Fibroblast of skin of back (primary cell): ENCODE measurements around the gene TAGLN3.
"Not testable (repeated sequence)": the region's sequence is repeated elsewhere in the genome, so short reads cannot be mapped to it uniquely, and the experiment has no call there.

Experiments
- DNase-seq: peaks from one replicate; pipeline ENCODE4 v3.0.0-alpha.2; 2013

Gene TAGLN3

DNA sequence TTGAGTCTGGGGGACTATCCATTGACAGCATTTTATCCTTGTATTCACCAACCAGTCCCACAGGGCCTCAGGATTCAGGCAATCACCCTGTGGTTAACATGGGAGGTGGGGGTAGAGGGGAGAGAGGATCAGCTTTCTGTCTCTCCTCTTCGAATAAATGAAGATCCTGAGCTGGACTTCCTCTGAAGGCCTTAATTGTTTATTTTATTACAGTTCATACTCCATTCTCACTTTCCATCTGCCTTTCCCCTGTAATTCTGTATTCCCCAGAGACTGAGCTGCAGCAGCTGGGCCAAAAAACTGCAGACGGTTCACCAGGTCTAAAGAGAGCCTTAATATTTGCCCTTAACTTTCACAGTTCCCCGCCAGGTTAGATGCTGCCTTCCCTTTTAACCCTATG, 11.9 kb downstream of the TAGLN3 start:
- DNase-seq: no peak

DNA sequence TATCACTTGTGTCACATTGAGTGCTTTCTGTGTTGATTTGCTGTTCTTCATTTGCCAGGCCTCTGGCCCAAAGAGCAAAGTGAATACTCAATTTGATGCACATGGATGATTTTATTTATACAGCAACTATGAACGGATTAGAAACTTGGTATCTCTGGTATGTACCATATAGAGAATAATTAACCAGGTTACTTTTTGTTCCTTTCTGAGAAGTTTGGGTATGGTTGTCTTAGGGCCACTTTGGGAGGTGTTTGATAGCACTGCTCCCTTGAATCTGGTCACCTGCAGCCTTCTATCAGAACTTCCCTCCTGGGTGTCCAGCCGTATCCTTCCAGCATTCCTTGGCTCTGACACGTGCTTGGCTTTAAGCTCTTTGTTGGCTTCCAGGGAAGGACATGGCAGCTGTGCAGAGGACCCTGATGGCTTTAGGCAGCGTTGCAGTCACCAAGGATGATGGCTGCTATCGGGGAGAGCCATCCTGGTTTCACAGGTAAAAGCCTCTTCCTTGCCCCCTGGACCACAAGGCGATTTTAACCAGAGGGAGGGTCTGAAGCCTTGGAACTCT, 12.7 kb downstream of the TAGLN3 start:
- DNase-seq: no peak

DNA sequence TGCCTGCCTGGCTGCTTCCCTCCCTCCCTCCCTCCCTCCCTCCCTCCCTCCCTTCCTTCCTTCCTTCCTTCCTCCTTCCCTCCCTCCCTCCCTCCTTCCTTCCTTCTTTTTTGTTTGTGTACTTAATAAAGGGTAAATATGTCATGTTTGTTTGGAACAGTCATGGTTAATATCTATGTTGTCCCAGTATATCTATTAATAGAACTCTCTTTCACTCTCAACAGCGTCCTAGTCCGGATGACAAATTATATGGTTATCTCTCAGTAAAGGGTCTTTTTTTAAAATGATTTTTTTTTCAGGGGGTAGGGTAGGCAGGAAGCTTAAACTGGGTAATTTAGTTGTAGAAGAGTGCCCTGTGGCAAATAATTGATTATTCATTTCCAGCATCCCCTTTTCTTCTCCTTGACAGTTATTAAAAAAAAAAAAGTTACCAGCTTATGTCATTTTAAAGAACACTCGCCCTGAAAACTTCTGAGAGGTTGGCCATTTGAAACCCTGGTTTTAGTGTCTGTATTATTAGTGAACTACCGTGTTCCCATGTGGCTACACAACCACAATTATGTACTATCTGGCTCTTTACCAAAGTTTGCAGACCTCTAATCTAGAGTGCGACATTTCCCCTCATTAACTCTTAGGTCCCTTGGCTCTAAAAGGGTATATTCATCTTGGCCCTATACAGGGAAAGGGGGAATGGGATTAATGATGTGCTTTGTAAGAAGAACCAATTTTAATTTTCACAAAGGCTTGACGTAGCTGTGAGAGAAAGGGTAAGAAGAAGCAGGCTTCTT, 13.7 kb downstream of the TAGLN3 start:
- no peak for DNase-seq

DNA sequence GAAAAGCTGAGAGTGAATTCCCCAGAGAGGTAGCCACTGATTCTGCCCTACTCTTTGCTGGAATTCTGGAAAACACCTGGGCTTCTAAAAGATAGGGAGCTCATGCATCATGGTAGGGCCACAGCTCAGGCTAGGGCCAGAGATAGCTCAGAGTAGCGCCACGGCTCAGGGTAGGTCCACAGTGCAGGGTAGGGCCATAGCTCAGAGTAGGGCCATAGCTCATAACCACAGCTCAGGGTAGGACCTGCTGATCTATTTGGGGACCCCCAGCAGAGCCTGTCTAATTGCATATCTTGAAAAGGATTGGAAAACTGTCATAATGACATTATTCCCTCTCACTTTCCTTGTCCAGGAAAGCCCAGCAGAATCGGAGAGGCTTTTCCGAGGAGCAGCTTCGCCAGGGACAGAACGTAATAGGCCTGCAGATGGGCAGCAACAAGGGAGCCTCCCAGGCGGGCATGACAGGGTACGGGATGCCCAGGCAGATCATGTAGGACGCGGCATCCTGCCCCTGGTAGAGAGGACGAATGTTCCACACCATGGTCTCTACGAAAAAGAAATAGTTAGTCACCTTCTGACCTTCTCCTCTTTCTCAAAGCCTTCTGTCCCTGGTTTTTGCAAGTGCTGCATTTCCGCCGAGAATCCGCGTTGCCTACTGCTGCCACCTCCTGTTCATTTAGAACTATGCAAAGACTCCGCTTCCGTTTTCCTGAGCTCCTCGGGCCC, 14.5 kb downstream of the TAGLN3 start:
- DNase-seq: peak; percentile 78

DNA sequence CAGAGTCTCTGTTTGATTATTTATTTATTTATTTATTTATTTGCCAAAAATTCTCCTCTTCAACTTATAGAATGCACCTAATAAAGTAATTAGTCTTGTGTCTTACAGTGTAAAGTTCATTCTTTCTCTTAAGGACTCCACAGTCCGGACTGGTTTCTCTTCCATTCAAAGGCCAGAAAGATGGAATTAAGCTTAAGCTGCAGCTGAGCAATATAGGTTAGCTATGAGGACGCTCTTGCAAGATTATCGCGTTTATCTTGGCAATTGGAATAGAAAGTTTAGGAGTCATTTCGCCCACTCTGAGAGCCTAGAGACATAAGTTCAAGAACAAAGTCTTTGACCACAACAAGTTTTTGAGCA, 15.0 kb downstream of the TAGLN3 start:
- DNase-seq: no peak

DNA sequence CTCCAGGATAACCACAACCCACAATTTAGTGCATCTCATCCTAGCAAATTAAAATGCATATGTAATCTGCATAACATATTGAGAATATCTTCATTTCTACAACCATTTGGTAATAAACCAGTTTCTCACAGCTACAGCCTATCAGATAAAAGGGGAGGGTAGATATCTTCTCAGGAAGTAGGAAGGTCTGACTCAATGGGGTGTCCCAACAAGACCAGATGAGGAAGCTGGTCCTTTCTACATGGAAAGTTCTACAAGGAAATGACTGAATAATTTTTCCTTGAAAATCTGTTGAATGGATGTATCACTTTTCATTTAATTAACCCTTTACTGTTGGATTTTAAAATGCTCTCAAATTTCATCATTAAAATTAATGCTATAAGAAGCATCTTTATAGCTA, 18.4 kb downstream of the TAGLN3 start:
- no peak for DNase-seq

DNA sequence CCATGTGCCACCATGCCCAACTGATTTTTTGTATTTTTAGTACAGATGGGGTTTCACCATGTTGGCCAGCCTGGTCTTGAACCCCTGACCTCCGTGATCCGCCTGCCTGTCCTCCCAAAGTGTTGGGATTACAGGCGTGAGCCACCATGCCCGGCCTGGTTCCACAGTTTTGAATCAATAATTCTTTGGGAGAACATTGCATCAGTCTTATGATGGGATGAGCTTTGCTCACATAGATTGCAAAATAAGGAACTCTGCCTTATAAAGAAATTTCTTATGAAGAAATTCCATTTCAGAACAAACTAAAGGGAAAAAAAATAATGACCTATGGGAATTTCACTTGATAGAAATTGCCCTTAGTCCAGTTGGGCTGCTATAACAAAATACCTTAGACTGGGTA, 20.0 kb downstream of the TAGLN3 start:
- no peak for DNase-seq

DNA sequence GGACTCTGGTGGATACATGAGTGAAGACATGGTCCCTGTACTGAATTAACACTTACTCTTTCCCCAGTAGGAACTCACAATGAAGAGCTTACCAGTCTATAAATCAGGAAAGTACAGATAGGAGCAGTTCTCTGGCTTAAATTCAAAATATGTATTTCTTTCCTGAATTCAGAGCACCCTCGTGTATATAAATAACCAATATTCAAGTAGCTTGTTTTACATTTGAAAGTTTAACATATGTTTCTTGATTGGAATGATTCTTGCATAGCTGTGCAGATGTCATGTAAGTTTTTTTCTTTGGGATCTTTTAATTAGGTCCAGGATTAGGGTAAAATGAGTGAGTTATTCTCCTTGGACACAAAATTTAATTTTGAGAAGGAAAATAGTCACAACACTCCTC, 21.0 kb downstream of the TAGLN3 start:
- no peak for DNase-seq

DNA sequence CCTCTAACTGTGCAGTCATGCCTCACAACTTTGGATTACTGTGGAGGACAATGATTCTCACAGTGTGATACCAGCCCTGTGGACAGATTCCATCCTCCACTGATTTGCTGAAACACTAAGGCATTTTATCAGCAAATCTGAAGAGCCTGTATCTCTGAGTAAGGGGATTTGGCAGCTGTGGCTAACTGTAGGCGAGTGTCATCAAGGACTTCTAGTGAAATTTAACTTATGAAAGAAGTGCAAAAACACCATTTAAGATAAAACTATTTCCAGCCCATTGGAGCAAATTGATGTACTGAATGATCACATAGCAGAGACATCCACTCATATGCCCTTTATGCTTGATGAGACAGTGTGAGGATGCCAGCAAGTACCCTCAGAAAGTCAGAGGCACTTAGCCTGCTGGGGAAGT, 22.0 kb downstream of the TAGLN3 start:
- DNase-seq: no peak

DNA sequence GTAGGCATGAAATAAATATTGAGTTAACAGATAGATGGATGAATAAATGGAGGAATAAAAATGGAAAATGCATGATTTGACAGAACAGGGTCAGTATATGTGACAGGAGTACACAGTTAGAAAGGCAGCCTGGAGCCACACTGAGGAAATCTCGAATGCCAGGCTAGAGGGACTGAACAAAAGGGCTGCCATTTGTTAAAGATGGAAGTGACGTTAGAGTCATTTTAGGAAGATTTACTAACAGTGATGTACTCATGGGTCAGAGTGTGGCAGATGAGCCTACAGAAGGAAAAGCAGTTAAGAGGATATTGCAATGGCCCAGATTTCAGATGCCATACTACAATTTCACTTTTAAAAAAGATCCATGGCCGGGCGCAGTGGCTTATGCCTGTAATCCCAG, 28.4 kb downstream of the TAGLN3 start:
- DNase-seq: no peak

DNA sequence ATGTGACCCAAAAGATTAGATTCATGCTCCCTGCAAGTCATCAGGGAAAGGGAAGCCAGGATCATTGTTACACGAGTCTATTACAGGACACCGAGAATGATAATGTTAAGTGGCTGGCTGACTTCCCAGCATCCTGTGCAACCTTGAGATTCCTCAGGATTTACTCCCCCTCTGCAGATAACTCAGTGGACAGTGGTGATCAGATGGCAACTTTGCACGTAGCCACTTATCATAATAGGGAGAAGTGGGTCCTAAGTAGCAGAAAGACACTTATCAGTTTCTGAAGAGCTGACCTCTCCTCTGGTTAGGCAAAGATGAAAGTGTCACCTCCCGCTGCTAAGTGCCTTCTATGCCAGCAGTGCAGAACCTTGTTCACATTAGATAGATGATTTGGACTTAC, 29.1 kb downstream of the TAGLN3 start:
- no peak for DNase-seq

DNA sequence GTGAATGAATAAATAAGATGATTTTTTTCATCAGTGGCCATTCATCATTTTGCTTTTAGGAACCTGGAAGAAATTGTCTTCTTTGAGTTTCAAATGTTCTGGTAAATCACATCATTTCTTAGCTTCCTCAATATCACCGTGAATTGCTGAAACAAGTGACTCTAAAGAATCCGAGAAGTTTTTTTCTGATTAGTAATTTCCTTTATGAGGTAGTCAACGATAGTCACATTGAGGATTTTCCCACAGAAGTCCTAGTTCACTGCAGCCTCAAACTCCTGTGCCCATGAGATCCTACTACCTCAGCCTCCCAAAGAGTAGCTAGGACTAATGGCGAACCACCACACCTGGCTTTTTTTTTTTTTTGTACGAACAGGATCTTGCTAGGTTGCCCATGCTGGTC, 32.2 kb downstream of the TAGLN3 start:
- peak; percentile 24 for DNase-seq

DNA sequence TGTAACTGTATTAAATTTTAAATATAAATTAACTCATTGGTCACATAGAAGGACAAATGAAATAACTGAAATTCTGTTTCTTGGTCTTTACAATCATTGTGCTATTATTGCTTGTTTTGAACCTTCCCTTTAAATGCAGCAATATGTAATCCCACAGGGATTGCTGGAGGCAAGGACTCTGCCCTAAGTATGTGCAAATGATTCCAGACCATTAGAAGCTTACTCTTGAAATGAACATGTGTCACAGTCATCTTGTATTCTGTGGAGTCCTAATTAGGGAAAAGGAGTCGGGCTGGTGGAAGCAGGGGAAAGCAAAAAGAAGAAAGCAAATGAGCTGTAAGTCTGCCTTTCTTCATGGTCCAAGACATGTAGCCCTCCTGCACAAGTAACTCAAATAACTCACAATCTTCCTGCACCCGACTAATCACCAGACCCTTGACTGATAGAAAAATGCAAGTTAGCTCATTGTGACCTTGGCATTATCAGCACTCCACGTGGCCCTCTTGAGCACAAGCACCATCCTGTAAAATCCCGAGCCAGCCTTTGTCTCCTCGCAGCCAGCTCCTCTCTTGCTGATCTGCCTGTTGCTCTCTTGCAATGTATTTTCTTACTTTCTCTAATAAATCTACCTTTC, 33.5 kb downstream of the TAGLN3 start:
- no peak for DNase-seq

DNA sequence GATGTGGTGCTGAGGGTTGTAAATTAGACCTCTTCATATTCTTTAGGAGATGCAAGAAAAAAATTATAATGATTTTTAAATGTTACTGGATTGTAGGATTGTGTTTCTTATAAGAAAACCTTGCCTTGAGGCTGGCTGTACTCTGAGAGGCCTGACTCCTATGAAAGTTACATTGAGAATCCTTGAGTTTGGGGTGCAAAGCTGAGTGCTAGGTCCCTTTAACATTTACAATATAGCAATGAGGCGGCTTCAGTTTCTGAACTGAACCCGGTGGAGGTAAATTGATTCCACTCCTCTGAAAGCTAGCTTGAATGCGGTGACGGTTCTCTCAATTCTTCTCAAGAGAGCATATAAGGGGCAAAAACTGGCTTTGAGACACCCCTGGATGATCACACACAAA, 35.7 kb downstream of the TAGLN3 start, which contains the start of gene TMPRSS7:
Gene TMPRSS7, plus strand, starts transcription at position 301 of the 400 bp plus-strand sequence. CDS start 110 bp downstream, outside the sequence.
- no peak for DNase-seq

DNA sequence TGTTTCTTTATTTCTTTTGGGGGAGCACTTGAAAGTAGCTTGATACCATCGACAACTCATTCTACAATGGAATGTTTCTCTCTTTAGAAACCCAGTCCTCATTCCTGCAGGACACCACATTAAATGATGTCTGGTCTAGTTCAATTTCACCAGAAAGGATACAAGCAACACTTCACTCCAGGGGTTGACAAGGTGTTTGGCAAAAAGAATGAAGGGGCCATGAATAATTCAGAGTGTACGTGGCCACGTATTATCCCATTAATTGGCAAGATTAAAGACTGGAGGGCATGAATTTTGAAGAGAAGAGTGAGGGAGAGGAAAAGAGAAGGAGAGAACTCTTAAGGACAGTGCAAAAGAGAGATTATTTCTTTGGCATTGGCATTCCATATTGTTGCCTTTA, 36.5 kb downstream of the TAGLN3 start:
- DNase-seq: no peak

DNA sequence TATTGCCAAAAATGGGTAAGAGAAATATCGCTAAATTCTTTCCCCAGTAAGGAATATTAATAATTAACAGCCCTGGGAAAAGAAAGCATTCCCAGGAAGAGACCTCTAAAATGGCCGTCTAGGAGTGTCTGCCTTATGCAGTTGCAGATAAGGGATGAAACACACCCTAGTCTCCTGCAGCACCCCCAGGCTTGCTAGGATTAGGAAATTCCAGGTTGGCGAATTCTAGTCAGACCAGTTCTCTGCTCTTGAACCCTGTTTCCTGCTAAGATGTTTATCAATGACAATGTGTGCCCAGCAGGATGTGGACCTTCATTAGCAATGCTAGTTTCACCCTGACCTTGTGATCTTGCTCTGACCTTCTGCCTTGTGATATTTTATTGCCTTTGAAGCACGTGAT, 38.5 kb downstream of the TAGLN3 start:
- not testable (repeated sequence) for DNase-seq

DNA sequence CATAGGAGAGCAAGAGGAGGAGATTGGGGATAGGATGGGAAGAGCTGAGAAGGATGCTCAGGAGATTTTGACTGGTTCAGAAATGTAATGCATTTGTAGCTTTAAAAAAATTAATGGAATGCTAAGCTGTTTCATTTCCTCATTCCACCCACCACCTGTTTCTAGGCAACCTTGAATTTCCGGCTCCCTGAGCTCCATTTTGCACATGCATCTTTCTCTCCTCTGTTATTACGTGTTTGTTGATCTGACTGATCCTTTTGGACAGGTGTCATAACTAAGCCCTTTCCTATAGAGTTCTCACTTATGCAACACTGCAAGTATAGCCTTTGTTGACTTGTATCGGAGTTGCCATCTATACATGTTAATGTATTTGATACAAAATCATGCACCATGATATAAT, 40.1 kb downstream of the TAGLN3 start:
- DNase-seq: peak; percentile 10

DNA sequence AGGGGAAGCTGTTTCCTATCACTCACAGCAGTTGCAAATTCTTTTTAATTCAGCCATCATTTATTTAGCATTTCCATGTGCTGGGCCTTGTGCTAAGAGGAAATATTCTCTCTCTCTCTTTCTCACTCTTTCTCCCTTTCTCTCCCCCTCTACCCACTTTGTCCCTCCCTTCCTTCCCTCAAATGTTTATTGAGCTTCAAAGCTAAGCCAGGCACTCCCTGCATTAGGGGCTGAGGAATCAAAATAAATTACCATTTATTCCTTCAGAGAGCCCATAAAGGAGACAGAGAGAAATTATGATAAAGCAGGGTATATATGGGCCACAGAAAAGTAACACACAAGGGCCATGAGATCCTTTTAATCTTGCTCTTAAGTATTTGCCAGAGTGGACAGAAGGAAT, 42.6 kb downstream of the TAGLN3 start:
- no peak for DNase-seq

DNA sequence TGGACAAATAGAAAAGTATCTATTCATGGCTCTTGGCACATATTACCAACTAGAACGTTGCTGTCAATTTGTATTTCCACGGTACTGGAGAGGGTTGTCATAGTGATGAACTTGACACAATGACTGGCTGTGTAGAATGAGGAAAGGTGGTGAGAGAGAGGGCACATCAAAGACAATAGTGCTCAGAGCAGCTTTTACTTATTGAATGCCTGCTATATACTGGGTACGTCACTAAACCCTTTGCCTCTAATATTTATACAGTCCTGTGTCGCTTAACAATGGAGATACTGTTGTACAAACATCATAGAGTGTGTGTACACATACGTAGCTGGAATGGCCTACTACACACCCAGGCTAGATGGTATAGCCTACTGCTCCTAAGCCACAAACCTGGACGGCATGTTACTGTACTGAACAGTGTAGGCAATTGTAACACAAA, 44.1 kb downstream of the TAGLN3 start:
- no peak for DNase-seq

DNA sequence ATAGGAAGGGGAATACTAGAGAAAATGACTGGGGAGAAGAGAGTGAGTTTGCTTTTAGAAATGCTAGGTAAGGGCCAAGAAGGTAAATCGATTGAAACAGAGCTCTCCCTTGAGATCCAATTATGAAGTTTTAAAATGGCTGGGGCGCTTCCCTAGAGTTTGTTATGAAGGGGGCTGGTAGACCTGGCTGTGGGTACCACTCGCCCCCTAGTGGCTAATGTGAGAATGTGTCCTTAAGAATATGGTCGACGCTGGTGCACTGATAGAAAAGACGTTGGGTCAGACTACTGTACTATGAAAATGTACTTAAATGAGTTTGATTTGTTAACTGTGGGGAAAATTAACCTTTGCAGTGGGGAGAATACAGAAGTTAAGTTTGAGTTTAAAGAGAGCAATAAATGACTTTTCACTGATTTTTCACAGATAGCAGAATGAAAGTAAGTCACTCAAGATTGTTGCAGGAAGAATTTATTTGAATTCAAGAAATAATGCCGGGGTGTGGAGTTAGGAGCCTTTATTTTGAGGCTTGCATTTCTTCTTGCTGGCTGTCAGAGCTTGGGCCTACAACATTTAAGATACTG, 45.0 kb downstream of the TAGLN3 start:
- DNase-seq: peak; percentile 75

DNA sequence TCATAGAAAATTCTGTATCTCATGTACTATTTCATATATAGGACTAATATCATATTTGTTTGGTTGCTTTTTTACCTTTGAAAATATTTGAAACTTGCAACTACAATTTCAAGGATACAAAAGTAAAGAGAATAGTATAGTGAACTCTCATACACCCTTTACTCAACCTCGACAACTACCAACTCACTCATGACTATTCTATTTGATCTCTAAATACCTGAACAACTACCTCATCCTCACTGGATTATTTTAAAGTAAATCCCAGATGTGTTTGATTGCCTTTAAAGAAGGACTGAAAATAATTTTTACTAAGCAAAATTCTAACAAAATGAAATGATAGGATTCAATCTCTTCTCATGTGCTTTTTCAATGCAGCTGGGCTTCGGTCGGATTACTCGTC, 47.9 kb downstream of the TAGLN3 start:
- no peak for DNase-seq

DNA sequence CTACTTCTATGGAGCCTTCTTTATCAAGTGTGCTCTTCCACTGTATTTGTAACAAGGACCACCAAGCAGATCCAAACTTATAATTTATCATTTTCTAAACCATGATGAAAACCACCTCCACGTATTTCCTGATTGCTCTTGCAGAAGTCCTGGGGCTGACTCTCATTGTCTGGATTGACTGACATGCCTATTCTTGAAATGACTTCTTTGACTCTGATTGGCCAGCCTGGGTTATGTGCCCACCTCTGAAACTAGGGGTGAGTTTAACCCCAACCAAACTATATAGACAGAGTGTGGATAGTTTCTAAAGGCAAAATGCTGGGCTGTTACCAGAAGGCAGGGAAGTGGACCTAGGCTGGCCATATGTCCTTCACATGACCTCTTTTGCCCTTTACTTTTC, 48.5 kb downstream of the TAGLN3 start:
- DNase-seq: no peak

DNA sequence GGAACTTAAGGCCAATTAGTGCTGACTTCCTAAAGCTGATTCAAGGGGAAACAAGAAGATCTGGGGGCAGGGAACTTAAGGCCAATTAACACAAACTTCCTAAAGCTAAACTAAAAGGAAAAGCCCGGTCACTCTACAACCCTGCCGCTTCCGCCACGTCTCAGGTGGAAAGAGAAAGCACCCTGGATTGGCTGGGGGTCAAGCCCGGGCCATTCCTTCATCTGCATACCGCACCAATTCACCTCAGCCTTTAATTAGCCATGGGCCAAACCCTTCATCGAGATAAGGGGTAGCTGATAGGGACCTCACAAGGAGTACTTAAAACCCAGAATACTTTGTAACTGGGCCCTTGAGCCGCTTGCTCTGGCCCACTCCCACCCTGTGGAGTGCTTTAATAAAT, 50.2 kb downstream of the TAGLN3 start:
- no peak for DNase-seq
